GM12873 (cell line): Measurements from ENCODE around the gene GABBR2.

ENCODE experiments used
- CTCF ChIP-seq: IDR thresholded peaks from 2 replicates; pipeline ENCODE4 v1.5.1; 2012; ENCODE audit warnings: low read depth, mild to moderate bottlenecking, moderate library complexity, low read length, control low read depth; ENCODE audit not compliant: insufficient read depth; ENCODE audit errors: missing control alignments

The GABBR2 gene

GRCh38 chr9:98344581-98344980 is 364.2 kb downstream of the GABBR2 start:
- no peak for TF ChIP-seq CTCF

- no peak for TF ChIP-seq CTCF
These were observed 365.9 kb downstream of the GABBR2 start for GRCh38 chr9:98342820-98343210.

GRCh38 chr9:98342098-98342819 is 366.5 kb downstream of the GABBR2 start:
- no peak for TF ChIP-seq CTCF

- no peak for TF ChIP-seq CTCF
These were observed 367.3 kb downstream of the GABBR2 start for GRCh38 chr9:98341157-98342097.

- TF ChIP-seq CTCF = no peak
These were observed 368.5 kb downstream of the GABBR2 start for GRCh38 chr9:98339987-98340800.

GRCh38 chr9:98335661-98336060 is 373.1 kb downstream of the GABBR2 start:
- no peak for TF ChIP-seq CTCF
